AG09309 (cell line): ENCODE data around the gene RALGAPB.
"Not testable (repeated sequence)": the region's sequence is repeated elsewhere in the genome, so short reads cannot be mapped to it uniquely, and the experiment has no call there.

Experiments used
- DNase-seq: peaks from one replicate; pipeline ENCODE4 v3.0.0-alpha.2; 2010; ENCODE audit warnings: low read depth
- H3K4me3 ChIP-seq: 2 replicates; pipeline ENCODE4 v1.5.1; 2011; ENCODE audit warnings: mild to moderate bottlenecking, low read depth, low read length, moderate library complexity; ENCODE audit not compliant: control insufficient read depth
- TF ChIP-seq, protein P1 (sequence below): IDR thresholded peaks from 2 replicates; pipeline ENCODE4 v1.5.1; 2011; ENCODE audit warnings: mild to moderate bottlenecking, low read depth, low read length, inconsistent platforms; ENCODE audit not compliant: insufficient read depth, control insufficient read depth; ENCODE audit errors: missing control alignments

The RALGAPB gene

DNA sequence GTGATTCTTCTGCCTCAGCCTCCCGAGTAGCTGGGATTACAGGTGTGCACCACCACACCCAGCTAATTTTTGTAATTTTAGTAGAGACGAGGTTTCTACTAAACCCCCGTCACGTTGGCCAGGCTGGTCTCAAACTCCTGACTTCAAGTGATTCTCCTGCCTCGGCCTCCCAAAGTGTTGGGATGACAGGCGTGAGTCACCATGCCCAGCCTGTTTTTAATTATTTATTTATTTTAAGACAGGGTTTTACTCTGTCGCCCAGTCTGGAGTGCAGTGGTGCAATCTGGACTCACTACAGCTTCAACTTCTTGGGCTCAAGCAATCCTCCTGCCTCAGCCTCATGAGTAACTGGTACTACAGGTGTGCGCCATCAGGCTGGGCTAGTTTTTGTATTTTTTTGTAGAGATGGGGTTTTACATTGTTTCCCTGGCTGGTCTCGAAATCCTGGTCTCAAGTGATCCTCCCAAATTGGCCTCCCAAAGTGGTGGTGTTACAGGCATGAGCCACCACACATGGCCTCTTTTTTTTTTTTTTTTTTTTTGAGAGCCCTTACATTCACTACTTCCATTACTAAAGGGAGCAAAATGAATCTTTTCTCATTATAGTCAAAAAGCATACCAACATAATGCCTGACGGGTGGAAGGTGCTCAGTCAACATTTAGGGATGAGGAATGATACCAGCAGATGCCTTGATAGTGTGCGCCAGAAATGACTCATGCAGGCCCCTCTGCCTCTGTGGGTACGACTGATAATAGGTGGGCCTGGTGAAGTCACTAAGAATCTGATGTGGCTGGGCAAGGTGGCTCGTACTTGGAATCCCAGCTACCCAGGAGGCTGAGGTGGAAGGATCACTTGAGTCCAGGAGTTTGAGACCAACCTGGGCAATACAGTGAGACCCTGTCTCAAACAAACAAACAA, 17.8 kb upstream of the RALGAPB start:
- H3K4me3 ChIP-seq: no peak overlapping the region
- no peak for DNase-seq
- TF ChIP-seq, protein P1, sequence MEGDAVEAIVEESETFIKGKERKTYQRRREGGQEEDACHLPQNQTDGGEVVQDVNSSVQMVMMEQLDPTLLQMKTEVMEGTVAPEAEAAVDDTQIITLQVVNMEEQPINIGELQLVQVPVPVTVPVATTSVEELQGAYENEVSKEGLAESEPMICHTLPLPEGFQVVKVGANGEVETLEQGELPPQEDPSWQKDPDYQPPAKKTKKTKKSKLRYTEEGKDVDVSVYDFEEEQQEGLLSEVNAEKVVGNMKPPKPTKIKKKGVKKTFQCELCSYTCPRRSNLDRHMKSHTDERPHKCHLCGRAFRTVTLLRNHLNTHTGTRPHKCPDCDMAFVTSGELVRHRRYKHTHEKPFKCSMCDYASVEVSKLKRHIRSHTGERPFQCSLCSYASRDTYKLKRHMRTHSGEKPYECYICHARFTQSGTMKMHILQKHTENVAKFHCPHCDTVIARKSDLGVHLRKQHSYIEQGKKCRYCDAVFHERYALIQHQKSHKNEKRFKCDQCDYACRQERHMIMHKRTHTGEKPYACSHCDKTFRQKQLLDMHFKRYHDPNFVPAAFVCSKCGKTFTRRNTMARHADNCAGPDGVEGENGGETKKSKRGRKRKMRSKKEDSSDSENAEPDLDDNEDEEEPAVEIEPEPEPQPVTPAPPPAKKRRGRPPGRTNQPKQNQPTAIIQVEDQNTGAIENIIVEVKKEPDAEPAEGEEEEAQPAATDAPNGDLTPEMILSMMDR: no peak

DNA sequence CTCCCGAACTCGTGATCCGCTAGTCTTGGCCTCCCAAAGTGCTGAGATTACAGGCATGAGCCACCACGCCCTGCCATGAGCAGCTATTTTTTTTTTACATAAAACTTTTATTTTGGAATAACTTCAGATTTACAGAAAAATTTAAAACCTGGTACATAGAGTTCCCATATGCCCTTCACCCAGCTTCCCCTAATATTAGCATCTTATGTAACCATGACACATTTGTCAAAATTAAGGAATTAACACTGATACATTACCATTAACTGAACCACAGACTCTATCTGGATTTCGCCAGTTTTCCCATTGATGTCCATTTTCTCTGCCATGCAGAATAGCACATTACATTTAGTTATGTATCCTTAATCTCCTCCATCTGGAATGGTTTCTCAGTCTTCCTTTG, 14.3 kb upstream of the RALGAPB start:
- DNase-seq: no peak
- H3K4me3 ChIP-seq: no peak overlapping the region
- TF ChIP-seq, protein P1: no peak

DNA sequence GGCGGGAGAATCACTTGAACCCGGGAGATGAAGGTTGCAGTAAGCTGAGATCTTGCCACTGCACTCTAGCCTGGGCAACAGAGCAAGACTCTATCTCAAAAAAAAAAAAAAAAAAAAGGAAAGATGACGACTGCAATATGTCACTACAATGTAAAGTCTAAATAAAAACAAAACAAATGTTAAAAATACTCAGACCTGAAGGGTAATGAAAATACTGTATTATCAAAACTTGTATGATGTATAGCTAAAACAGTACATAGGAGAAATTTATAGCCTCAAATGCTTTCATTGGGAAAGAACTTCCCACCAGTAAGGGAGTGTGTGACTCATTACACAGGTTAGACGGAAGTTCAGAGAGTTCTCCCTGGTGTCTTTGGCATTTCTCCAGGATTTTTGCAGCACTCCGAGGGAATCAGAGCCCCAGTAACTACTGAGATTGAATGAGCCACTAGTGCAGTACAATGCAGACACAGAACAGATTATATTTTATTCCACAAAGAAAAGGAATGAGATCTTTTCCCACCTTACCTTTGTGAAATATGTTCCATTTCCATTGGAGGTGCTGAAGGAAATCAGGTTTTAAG, 12.5 kb upstream of the RALGAPB start:
- no peak overlapping the region for H3K4me3 ChIP-seq
- DNase-seq: peak; percentile 37
- TF ChIP-seq, protein P1: no peak

DNA sequence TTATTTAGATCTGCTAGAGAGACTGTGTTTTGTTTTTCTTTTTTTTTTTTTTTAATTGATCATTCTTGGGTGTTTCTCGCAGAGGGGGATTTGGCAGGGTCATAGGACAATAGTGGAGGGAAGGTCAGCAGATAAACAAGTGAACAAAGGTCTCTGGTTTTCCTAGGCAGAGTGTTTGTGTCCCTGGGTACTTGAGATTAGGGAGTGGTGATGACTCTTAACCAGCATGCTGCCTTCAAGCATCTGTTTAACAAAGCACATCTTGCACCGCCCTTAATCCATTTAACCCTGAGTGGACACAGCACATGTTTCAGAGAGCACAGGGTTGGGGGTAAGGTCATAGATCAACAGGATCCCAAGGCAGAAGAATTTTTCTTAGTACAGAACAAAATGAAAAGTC, 12.0 kb upstream of the RALGAPB start:
- not testable (repeated sequence) for DNase-seq, H3K4me3 ChIP-seq

DNA sequence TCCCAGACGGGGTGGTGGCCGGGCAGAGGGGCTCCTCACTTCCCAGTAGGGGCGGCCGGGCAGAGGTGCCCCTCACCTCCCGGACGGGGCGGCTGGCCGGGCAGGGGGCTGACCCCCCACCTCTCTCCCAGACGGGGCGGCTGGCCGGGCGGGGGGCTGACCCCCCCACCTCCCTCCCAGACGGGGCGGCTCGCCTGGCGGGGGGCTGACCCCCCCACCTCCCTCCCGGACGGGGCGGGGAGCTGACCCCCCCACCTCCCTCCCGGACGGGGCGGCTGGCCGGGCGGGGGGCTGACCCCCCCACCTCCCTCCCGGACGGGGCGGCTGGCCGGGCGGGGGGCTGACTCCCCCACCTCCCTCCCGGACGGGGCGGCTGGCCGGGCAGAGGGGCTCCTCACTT, 11.5 kb upstream of the RALGAPB start:
- H3K4me3 ChIP-seq, DNase-seq: not testable (repeated sequence)

DNA sequence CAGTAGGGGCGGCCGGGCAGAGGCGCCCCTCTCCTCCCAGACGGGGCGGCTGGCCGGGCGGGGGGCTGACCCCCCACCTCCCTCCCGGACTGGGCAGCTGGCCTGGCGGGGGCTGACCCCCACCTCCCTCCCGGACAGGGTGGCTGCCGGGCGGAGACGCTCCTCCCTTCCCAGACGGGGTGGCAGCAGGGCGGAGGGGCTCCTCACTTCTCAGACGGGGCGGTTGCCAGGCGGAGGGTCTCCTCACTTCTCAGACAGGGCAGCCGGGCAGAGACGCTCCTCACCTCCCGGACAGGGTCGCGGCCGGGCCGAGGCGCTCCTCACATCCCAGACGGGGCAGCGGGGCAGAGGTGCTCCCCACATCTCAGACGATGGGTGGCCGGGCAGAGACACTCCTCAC, 11.1 kb upstream of the RALGAPB start:
- DNase-seq: not testable (repeated sequence)

DNA sequence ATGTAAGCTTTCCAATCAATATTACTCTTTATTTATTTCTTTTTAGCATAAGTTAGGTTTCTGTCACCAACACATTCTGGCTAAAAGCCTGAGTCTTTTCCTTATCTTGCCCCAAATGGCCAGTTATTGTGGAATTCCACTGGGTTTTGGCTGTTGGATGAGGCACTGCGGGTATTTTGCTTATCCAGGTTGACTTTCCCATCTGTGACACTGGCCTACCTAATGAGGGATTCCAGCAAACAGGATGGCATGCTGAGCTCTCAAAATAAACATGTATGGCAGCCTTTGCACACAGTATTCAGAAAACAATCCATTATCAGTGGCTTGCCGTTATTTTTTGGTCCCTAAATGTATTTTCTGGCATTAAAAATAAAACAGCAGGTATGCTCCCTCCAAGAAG, 6.5 kb upstream of the RALGAPB start:
- H3K4me3 ChIP-seq: no peak overlapping the region
- TF ChIP-seq, protein P1: no peak
- no peak for DNase-seq

More for the DNA sequence above, 11.1 kb upstream of the RALGAPB start:
- H3K4me3 ChIP-seq: not testable (repeated sequence)

DNA sequence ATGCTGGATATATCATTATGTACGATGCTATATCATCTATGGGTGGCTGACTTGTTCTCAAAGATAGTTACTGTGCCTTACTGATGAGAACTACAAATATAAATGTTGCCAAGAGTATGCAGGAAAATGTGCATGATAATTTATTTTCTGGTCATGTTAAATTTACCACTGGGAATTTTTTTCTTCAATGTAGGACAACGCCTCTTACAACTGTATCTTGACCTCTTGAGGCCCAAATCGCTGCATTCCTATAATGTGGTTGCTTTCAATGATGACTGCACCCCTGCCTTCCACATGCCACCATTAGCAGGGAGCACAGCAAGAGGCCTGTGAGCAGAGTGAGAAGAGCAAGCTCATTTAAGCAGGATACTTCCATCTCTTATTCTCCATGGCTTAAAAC, 5.7 kb upstream of the RALGAPB start:
- DNase-seq: no peak
- TF ChIP-seq, protein P1: no peak
- H3K4me3 ChIP-seq: no peak overlapping the region
